ENCODE measurements around the gene MAP3K20. TPM values are rescaled to one million over a fixed set of nuclear protein-coding genes. Genes with fewer than 3 reads are reported as not detected.
"Not testable (repeated sequence)": the region's sequence is repeated elsewhere in the genome, so short reads cannot be mapped to it uniquely, and the experiment has no call there.

MAP3K20 gene
- polyA plus RNA-seq, 4 donors, result 24.2 to 26.9 (median 25.1) TPM

DNA sequence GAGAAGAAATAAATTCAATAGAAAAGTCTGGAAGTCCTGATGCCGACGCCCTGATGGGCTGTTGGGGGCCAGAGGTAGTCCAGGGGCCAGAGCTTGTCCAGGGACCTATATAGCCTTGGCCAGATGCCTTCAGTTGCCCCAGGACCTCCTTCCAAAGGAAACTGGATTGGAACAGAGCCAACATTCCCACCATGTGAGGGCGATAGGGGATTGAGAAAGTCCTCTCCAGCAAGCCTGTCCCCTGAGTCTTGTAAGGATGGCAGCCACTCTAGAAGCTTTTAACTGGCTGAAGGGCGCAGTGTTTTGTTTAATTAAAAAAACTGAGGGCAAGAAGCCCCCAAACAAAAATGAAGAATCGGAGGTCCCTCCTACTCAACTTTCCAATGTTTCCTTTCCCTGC is 224.1 kb downstream of the MAP3K20 start:
- no peak for DNase-seq (ENCODE audit: low read depth in 4 of 4, low spot score in 2 of 4)

DNA sequence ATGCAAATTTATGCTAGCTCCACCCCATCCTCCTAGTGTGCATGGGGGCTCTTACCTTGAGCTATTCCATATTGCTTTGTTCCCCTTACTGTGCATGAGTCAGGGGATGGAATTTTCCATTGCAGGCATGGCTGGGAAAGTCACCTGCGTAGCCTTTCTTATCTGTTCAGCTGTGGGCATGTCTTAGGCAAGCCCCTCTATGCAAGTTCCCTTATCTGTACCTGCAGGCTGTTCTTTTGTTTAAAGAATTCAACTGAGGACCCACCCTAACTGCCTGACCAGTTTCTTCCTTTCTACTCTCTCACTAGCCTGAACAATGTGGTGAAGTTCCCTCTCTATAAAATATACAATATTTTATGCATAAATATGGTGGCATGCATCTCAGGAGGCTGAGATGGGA is 224.8 kb downstream of the MAP3K20 start:
- no peak for DNase-seq (ENCODE audit: low read depth in 4 of 4, low spot score in 2 of 4)

- DNase-seq (ENCODE audit: low read depth in 4 of 4, low spot score in 2 of 4), result not testable (repeated sequence)
Observed at GRCh38 chr2:173301549-173301948, 225.9 kb downstream of the MAP3K20 start.

DNA sequence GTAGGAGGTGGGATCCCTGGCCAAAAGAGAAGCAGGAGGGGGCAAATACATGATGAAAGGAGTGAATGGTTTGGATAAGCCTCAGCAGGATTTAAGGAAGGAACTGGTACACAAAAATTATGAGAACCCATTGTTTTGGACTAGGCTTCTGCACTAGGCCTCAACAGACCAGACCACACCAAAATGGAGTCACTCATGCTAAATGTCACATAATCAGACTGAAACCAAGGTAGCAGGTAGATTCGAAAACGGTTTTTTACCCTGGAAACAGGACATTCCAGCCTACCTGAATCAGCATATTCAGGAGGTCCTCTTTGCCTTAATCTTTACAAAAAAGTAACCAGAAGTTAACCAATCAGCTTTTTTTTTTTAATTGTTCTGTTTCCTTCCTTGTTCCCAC is 229.7 kb downstream of the MAP3K20 start:
- DNase-seq (ENCODE audit: low read depth in 4 of 4, low spot score in 2 of 4), result no peak

DNA sequence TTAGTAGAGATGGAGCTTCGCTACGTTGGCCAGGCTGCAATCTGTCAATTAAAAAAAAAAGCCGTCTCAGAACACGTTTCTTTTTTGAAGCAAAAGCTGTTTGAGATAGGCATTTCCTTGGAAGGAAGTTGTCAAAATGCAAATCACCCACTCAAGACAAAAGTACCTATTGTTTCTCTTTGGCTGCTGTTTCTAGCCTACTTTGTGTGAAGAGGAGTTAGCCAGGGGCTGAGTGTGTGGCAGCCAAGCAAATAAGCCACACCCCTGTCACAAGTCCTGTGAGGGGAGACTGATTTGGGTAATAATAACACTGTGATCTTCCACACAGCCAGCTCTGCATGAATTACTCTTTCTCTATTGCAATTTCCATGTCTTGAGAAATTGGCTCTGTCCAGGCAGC is 231.6 kb downstream of the MAP3K20 start:
- no peak for DNase-seq (ENCODE audit: low read depth in 4 of 4, low spot score in 2 of 4)

DNA sequence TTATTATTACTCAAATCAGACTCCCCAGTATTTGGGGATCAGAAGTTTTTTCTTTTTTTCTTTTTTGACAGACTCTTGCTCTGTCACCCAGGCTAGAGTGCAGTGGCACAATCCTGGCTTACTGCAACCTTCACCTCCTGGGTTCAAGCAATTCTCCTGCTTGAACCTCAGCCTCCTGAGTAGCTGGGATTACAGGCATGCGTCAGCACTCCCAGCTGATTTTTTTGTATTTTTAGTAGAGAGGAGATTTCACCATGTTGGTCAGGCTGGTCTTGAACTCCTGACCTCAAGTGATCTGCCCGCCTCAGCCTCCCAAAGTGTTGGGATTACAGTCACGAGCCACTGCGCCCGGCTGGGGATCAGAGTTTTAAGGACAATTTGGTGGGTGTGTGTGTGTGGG is 233.7 kb downstream of the MAP3K20 start:
- DNase-seq (ENCODE audit: low read depth in 4 of 4, low spot score in 2 of 4), result not testable (repeated sequence)

- DNase-seq (ENCODE audit: low read depth in 4 of 4, low spot score in 2 of 4), result no peak
Observed at GRCh38 chr2:173311844-173312606, 236.4 kb downstream of the MAP3K20 start.
